OCI-LY7 (cell line): ENCODE data around the gene RNF224. TPM values are rescaled to one million over a fixed set of nuclear protein-coding genes. Genes with fewer than 3 reads are reported as not detected.

ENCODE experiments used
- BruUV-seq: library from RNA; stranded (reverse); fragments of 400-500 nt; replicated peaks from 2 replicates; lab custom pipeline; 2021; lab: Mats Ljungman, UMichigan
- CTCF ChIA-PET: fragments of 300-600 bp; sonication (Branson Sonifier 250); formaldehyde crosslinking; loops from one replicate; lab custom pipeline; 2022; ENCODE audit warnings: antibody characterized with exemption; ENCODE audit not compliant: unreplicated experiment; lab: Charles Lee
- POLR2A ChIA-PET: fragments of 300-600 bp; sonication (Branson Sonifier 250); formaldehyde crosslinking; loops from one replicate; lab custom pipeline; 2022; ENCODE audit warnings: antibody characterized with exemption; lab: Charles Lee
- DNase-seq: peaks from one replicate; pipeline ENCODE4 v3.0.0-alpha.2; 2015; ENCODE audit warnings: low spot score
- H2AFZ ChIP-seq: fragments of 200-600 bp; sonication (generic), shearing (Covaris generic); 2 replicates; pipeline ENCODE4 v1.6.1; 2014; ENCODE audit warnings: mild to moderate bottlenecking, antibody characterized with exemption, low read length, moderate library complexity
- H3K27ac ChIP-seq: fragments of 200-600 bp; sonication (generic); 2 replicates; pipeline ENCODE4 v1.5.1; 2014; ENCODE audit warnings: mixed run types, low read depth, mild to moderate bottlenecking, moderate library complexity, low read length, inconsistent platforms; ENCODE audit not compliant: poor library complexity, severe bottlenecking
- H3K36me3 ChIP-seq: fragments of 200-600 bp; sonication (generic); 2 replicates; pipeline ENCODE4 v1.6.1; 2014; ENCODE audit warnings: mild to moderate bottlenecking, antibody characterized with exemption, low read length, moderate library complexity, mixed read lengths; ENCODE audit not compliant: insufficient read depth
- H3K4me1 ChIP-seq: fragments of 200-600 bp; sonication (generic); 2 replicates; pipeline ENCODE4 v1.5.1; 2014; ENCODE audit warnings: mild to moderate bottlenecking, low read length; ENCODE audit not compliant: insufficient read depth, poor library complexity, severe bottlenecking
- H3K4me2 ChIP-seq: fragments of 200-600 bp; sonication (generic); 2 replicates; pipeline ENCODE4 v1.6.1; 2014; ENCODE audit warnings: mild to moderate bottlenecking, low read length
- H3K4me3 ChIP-seq: fragments of 200-600 bp; sonication (generic); 2 replicates; pipeline ENCODE4 v1.5.1; 2014; ENCODE audit warnings: mild to moderate bottlenecking, low read depth, low read length; ENCODE audit not compliant: poor library complexity, severe bottlenecking
- H3K79me2 ChIP-seq: fragments of 200-600 bp; sonication (generic); 2 replicates; pipeline ENCODE4 v1.6.1; 2016; ENCODE audit warnings: low read depth, mild to moderate bottlenecking, low read length, moderate library complexity, mixed read lengths; ENCODE audit not compliant: insufficient read depth
- H3K9me2 ChIP-seq: fragments of 200-600 bp; sonication (generic); 2 replicates; pipeline ENCODE4 v1.6.1; 2016; ENCODE audit warnings: mild to moderate bottlenecking, low read length, mixed read lengths; ENCODE audit not compliant: insufficient read depth
- H3K9me3 ChIP-seq: fragments of 200-600 bp; sonication (generic); 2 replicates; pipeline ENCODE4 v1.6.1; 2014; ENCODE audit warnings: mild to moderate bottlenecking, mixed run types, low read length, mixed read lengths
- H4K20me1 ChIP-seq: fragments of 200-600 bp; sonication (generic); 2 replicates; pipeline ENCODE4 v1.6.1; 2014; ENCODE audit warnings: mild to moderate bottlenecking, antibody characterized with exemption, low read length, moderate library complexity, mixed read lengths; ENCODE audit not compliant: insufficient read depth
- CTCF ChIP-seq: fragments of 200-600 bp; sonication (generic); conservative IDR thresholded peaks from 2 replicates; pipeline ENCODE4 v1.5.1; 2014; ENCODE audit warnings: mild to moderate bottlenecking, antibody characterized with exemption, low read length, moderate library complexity, mixed read lengths
- EZH2phosphoT487 ChIP-seq: fragments of 200-600 bp; sonication (generic); IDR thresholded peaks from 2 replicates; pipeline ENCODE4 v1.6.1; 2018; ENCODE audit warnings: low read depth, borderline replicate concordance, mild to moderate bottlenecking, mixed run types, antibody characterized with exemption, low read length, moderate library complexity, mixed read lengths
- intact Hi-C: fragments of 100-400 bp; cut with micrococcal nuclease; formaldehyde crosslinking; loops from one replicate; pipeline ENCODE4 v1.10.0; 2022; ENCODE audit not compliant: unreplicated experiment
- total RNA-seq, 2 experiments: library from RNA; depleted of rRNA in 1 of 2; stranded (reverse); fragments of >200 nt in 1 of 2; shearing (Covaris generic) in 1 of 2; gene quantifications; 2 replicates each; pipeline ENCODE4 v1.2.3, GENCODE V29; 2014 to 2022

RNF224 gene
- total RNA-seq, 2 experiments from 2014 or later: 0.13 to 0.30 TPM

- BruUV-seq: no TSS peak
- Histone ChIP-seq H3K36me3 (peaks cover 60% of the 10 kb centered on the region), H3K4me1 (peaks cover 29% of the 10 kb centered on the region), H3K9me3 (no peaks in the 10 kb centered on the region), H3K4me2 (no peak overlapping the region), H3K79me2 (peaks cover 16% of the 10 kb centered on the region; the same call in 1 of the 2 replicates), H2AFZ (no peak overlapping the region), H3K4me3 (no peak overlapping the region), H3K9me2 (no peaks in the 10 kb centered on the region), H3K27ac (no peak overlapping the region), H4K20me1 (no peaks in the 10 kb centered on the region)
- ChIA-PET CTCF (no interaction called here), POLR2A (no interaction called here)
- no peak for DNase-seq
- intact Hi-C loops: no loop called here
- no peak for TF ChIP-seq CTCF
- no peak for TF ChIP-seq EZH2phosphoT487
Measured at GRCh38 chr9:137264067-137264466, 36.8 kb downstream of the RNF224 start.

- no peak overlapping the region for H2AFZ ChIP-seq
- TF ChIP-seq EZH2phosphoT487: no peak
- TF ChIP-seq CTCF: no peak
- H3K36me3 ChIP-seq: peaks cover 61% of the 10 kb centered on the region
- no peaks in the 10 kb centered on the region for H3K9me3 ChIP-seq
- peaks cover 40% of the 10 kb centered on the region for H3K4me1 ChIP-seq
- no peak overlapping the region for H3K4me2 ChIP-seq
- no peak overlapping the region for H3K27ac ChIP-seq
- no peak overlapping the region for H3K4me3 ChIP-seq
- H4K20me1 ChIP-seq: no peaks in the 10 kb centered on the region
- no peaks in the 10 kb centered on the region for H3K9me2 ChIP-seq
- no peak for DNase-seq
- ChIA-PET CTCF (no interaction called here), POLR2A (interaction anchor here (1.1 kb wide), 1 partner anchor 11 kb away, joined by 3 read pairs; no protein-coding TSS in a partner anchor)
- H3K79me2 ChIP-seq: peaks cover 18% of the 10 kb centered on the region; the same call in 1 of the 2 replicates
- intact Hi-C loops: no loop called here
- no TSS peak for BruUV-seq
Measured at GRCh38 chr9:137265496-137266161, 38.3 kb downstream of the RNF224 start.

- no TSS peak for BruUV-seq
- Histone ChIP-seq H3K79me2 (peaks cover 18% of the 10 kb centered on the region; the same call in 1 of the 2 replicates), H3K4me3 (no peak overlapping the region), H3K9me2 (no peaks in the 10 kb centered on the region), H3K27ac (peak overlapping the region; percentile 90), H4K20me1 (no peaks in the 10 kb centered on the region), H3K4me2 (no peak overlapping the region), H3K36me3 (peaks cover 64% of the 10 kb centered on the region), H3K9me3 (no peaks in the 10 kb centered on the region), H3K4me1 (peaks cover 44% of the 10 kb centered on the region), H2AFZ (no peak overlapping the region)
- ChIA-PET POLR2A (interaction anchor here (1.1 kb wide), 1 partner anchor 12 kb away, joined by 3 read pairs; no protein-coding TSS in a partner anchor), CTCF (no interaction called here)
- DNase-seq: no peak
- TF ChIP-seq EZH2phosphoT487 (no peak), CTCF (no peak)
- intact Hi-C loops: no loop called here
Measured at GRCh38 chr9:137266162-137266527, 38.8 kb downstream of the RNF224 start.
